Stimulated activated naive CD8-positive, alpha-beta T cell treated with anti-CD3 and anti-CD28 coated beads, Interleukin-15, amount 100 ng/mL, for 72 hours (primary cell): ENCODE measurements around the gene ADK.

Source experiments
- ATAC-seq: fragments of 150-1000 bp; cut with Tn5 transposase; 2 replicates; pipeline ENCODE4 v1.10.0; 2021; ENCODE audit warnings: mild to moderate bottlenecking, moderate library complexity
- DNase-seq, 2 donors: peaks; one replicate each; pipeline ENCODE4 v3.0.0; 2021 to 2022
- H3K27ac Mint-ChIP-seq, 2 donors: one replicate each; pipeline ENCODE4 v1.8.0; 2022; ENCODE audit warnings: mild to moderate bottlenecking in 2 of 2, mixed read lengths in 2 of 2, moderate library complexity in 2 of 2
- H3K27me3 Mint-ChIP-seq: one replicate; pipeline ENCODE4 v1.8.0; 2022; ENCODE audit warnings: mixed read lengths
- H3K4me1 Mint-ChIP-seq: one replicate; pipeline ENCODE4 v1.8.0; 2022; ENCODE audit warnings: mild to moderate bottlenecking, mixed read lengths
- H3K4me3 Mint-ChIP-seq, 2 donors: one replicate each; pipeline ENCODE4 v1.8.0; 2022; ENCODE audit warnings: mild to moderate bottlenecking in 2 of 2, mixed read lengths in 2 of 2, moderate library complexity in 1 of 2
- H3K9me3 Mint-ChIP-seq, 2 donors: one replicate each; pipeline ENCODE4 v1.8.0; 2022; ENCODE audit warnings: mixed read lengths in 2 of 2

The ADK gene

GRCh38 chr10:74150990-74151878 is at the start of gene ADK:
TSS of gene ADK (plus strand) at chr10:74151221. CDS start at chr10:74151279, 58 bp downstream.
- ATAC-seq: peak; percentile 97
- peak; percentile 99 for DNase-seq
- Mint-ChIP-seq H3K9me3 (no peaks in the 10 kb centered on the region), H3K4me1 (peaks cover 57% of the 10 kb centered on the region), H3K4me3 (no peak within 1 kb of the TSS), H3K27me3 (no peaks in the 10 kb centered on the region), H3K27ac (peak within 1 kb of the TSS in 1 of 2 donors; percentile 63)

GRCh38 chr10:74103560-74104258 is 47.3 kb upstream of the ADK start:
- no peak for DNase-seq
- H3K9me3 Mint-ChIP-seq: no peaks in the 10 kb centered on the region
- H3K27me3 Mint-ChIP-seq: no peaks in the 10 kb centered on the region
- no peak overlapping the region for H3K27ac Mint-ChIP-seq
- H3K4me3 Mint-ChIP-seq: no peak overlapping the region
- H3K4me1 Mint-ChIP-seq: no peaks in the 10 kb centered on the region
- ATAC-seq: no peak

GRCh38 chr10:74104480-74104879 is 46.5 kb upstream of the ADK start:
- DNase-seq (no peak), ATAC-seq (no peak)
- no peaks in the 10 kb centered on the region for H3K9me3 Mint-ChIP-seq
- H3K4me1 Mint-ChIP-seq: no peaks in the 10 kb centered on the region
- no peaks in the 10 kb centered on the region for H3K27me3 Mint-ChIP-seq
- no peak overlapping the region for H3K4me3 Mint-ChIP-seq
- no peak overlapping the region for H3K27ac Mint-ChIP-seq

GRCh38 chr10:74104996-74105395 is 46.0 kb upstream of the ADK start:
- Mint-ChIP-seq H3K4me3 (no peak overlapping the region), H3K27me3 (no peaks in the 10 kb centered on the region), H3K4me1 (no peaks in the 10 kb centered on the region), H3K27ac (no peak overlapping the region), H3K9me3 (no peaks in the 10 kb centered on the region)
- no peak for ATAC-seq
- no peak for DNase-seq

GRCh38 chr10:74107391-74107790 is 43.6 kb upstream of the ADK start:
- no peak for DNase-seq
- Mint-ChIP-seq H3K27ac (no peak overlapping the region), H3K9me3 (no peaks in the 10 kb centered on the region), H3K27me3 (no peaks in the 10 kb centered on the region), H3K4me3 (no peak overlapping the region), H3K4me1 (no peaks in the 10 kb centered on the region)
- no peak for ATAC-seq

GRCh38 chr10:74109452-74109851 is 41.6 kb upstream of the ADK start:
- no peaks in the 10 kb centered on the region for H3K9me3 Mint-ChIP-seq
- no peaks in the 10 kb centered on the region for H3K4me1 Mint-ChIP-seq
- H3K27me3 Mint-ChIP-seq: no peaks in the 10 kb centered on the region
- DNase-seq (no peak), ATAC-seq (no peak)
- peak overlapping the region in 1 of 2 donors; percentile 30 for H3K27ac Mint-ChIP-seq
- H3K4me3 Mint-ChIP-seq: no peak overlapping the region

- Mint-ChIP-seq H3K4me1 (no peaks in the 10 kb centered on the region), H3K4me3 (no peak overlapping the region), H3K9me3 (no peaks in the 10 kb centered on the region), H3K27ac (no peak overlapping the region), H3K27me3 (no peaks in the 10 kb centered on the region)
- DNase-seq (no peak), ATAC-seq (no peak)
These were observed 40.9 kb upstream of the ADK start for GRCh38 chr10:74110120-74110519.

- Mint-ChIP-seq H3K4me3 (no peak overlapping the region), H3K4me1 (no peaks in the 10 kb centered on the region), H3K27ac (peak overlapping the region in 1 of 2 donors; percentile 86), H3K9me3 (no peaks in the 10 kb centered on the region), H3K27me3 (no peaks in the 10 kb centered on the region)
- ATAC-seq (no peak), DNase-seq (no peak)
These were observed 39.2 kb upstream of the ADK start for GRCh38 chr10:74111799-74112198.

- Mint-ChIP-seq H3K27ac (peak overlapping the region in 1 of 2 donors; percentile 49), H3K27me3 (no peaks in the 10 kb centered on the region), H3K9me3 (no peaks in the 10 kb centered on the region), H3K4me1 (peaks cover 14% of the 10 kb centered on the region), H3K4me3 (no peak overlapping the region)
- DNase-seq: no peak
- no peak for ATAC-seq
These were observed 37.5 kb upstream of the ADK start for GRCh38 chr10:74113546-74113945.

- ATAC-seq: no peak
- Mint-ChIP-seq H3K4me3 (no peak overlapping the region), H3K9me3 (no peaks in the 10 kb centered on the region), H3K27ac (peak overlapping the region in 1 of 2 donors; percentile 49), H3K4me1 (peaks cover 19% of the 10 kb centered on the region), H3K27me3 (no peaks in the 10 kb centered on the region)
- no peak for DNase-seq
These were observed 37.0 kb upstream of the ADK start for GRCh38 chr10:74114041-74114448.

- peak; percentile 93 for ATAC-seq
- Mint-ChIP-seq H3K4me1 (peaks cover 22% of the 10 kb centered on the region), H3K4me3 (peak overlapping the region; percentile 7 to 32), H3K27me3 (no peaks in the 10 kb centered on the region), H3K27ac (peak overlapping the region; percentile 90 to 94), H3K9me3 (no peaks in the 10 kb centered on the region)
- DNase-seq: peak in 1 of 2 donors; percentile 39
These were observed 33.3 kb upstream of the ADK start for GRCh38 chr10:74117738-74118137.

GRCh38 chr10:74118804-74119203 is 32.2 kb upstream of the ADK start:
- no peaks in the 10 kb centered on the region for H3K27me3 Mint-ChIP-seq
- peaks cover 31% of the 10 kb centered on the region for H3K4me1 Mint-ChIP-seq
- ATAC-seq (no peak), DNase-seq (no peak)
- no peaks in the 10 kb centered on the region for H3K9me3 Mint-ChIP-seq
- no peak overlapping the region for H3K4me3 Mint-ChIP-seq
- H3K27ac Mint-ChIP-seq: peak overlapping the region; percentile 19 to 79

- Mint-ChIP-seq H3K4me1 (peaks cover 31% of the 10 kb centered on the region), H3K27me3 (no peaks in the 10 kb centered on the region), H3K27ac (no peak overlapping the region), H3K4me3 (no peak overlapping the region), H3K9me3 (no peaks in the 10 kb centered on the region)
- ATAC-seq (no peak), DNase-seq (no peak)
These were observed 30.1 kb upstream of the ADK start for GRCh38 chr10:74120911-74121310.

- H3K27me3 Mint-ChIP-seq: no peaks in the 10 kb centered on the region
- H3K27ac Mint-ChIP-seq: no peak overlapping the region
- H3K4me3 Mint-ChIP-seq: no peak overlapping the region
- no peaks in the 10 kb centered on the region for H3K9me3 Mint-ChIP-seq
- ATAC-seq (no peak), DNase-seq (no peak)
- H3K4me1 Mint-ChIP-seq: peaks cover 31% of the 10 kb centered on the region
These were observed 29.7 kb upstream of the ADK start for GRCh38 chr10:74121368-74121767.

- DNase-seq (no peak), ATAC-seq (no peak)
- Mint-ChIP-seq H3K4me1 (peaks cover 31% of the 10 kb centered on the region), H3K9me3 (no peaks in the 10 kb centered on the region), H3K27me3 (no peaks in the 10 kb centered on the region), H3K4me3 (no peak overlapping the region), H3K27ac (no peak overlapping the region)
These were observed 29.0 kb upstream of the ADK start for GRCh38 chr10:74122060-74122459.

GRCh38 chr10:74123081-74123480 is 27.9 kb upstream of the ADK start:
- no peak for DNase-seq
- Mint-ChIP-seq H3K27me3 (no peaks in the 10 kb centered on the region), H3K27ac (no peak overlapping the region)

More at GRCh38 chr10:74123081-74123480, 27.9 kb upstream of the ADK start:
- H3K9me3 Mint-ChIP-seq: no peaks in the 10 kb centered on the region
- no peak overlapping the region for H3K4me3 Mint-ChIP-seq
- ATAC-seq: no peak
- H3K4me1 Mint-ChIP-seq: peaks cover 22% of the 10 kb centered on the region
